Tibial artery (tissue), 4 donors: ENCODE data around the gene CCDC27.
A peak's percentile ranks its signal among the peaks of the same experiment; 100 is the strongest.

Experiments
- DNase-seq, 2 donors: peaks; one replicate each; pipeline ENCODE4 v3.0.0-alpha.2; 2019
- H3K27ac ChIP-seq, 2 donors: fragments of 200-600 bp; sonication (generic) in 1 of 2; 1 replicate in 1 of 2; 2 replicates in 1 of 2; pipeline ENCODE4 v1.5.1; 2018 to 2019; ENCODE audit warnings: mild to moderate bottlenecking in 1 of 2
- H3K27me3 ChIP-seq, 2 donors: fragments of 200-600 bp; sonication (generic) in 1 of 2; one replicate each; pipeline versions ENCODE4 v1.5.1 to v1.6.0; 2016 to 2019
- H3K36me3 ChIP-seq, 3 donors: fragments of 200-600 bp; sonication (generic) in 2 of 3; one replicate each; pipeline ENCODE4 v1.5.1; 2016 to 2019; ENCODE audit warnings: mild to moderate bottlenecking in 2 of 3
- H3K4me1 ChIP-seq, 4 donors: fragments of 200-600 bp; sonication (generic) in 2 of 4; 1 replicate in 3 of 4; 2 replicates in 1 of 4; pipeline ENCODE4 v1.5.1; 2016 to 2019
- H3K4me3 ChIP-seq, 2 donors: fragments of 200-600 bp; sonication (generic) in 1 of 2; 1 replicate in 1 of 2; 2 replicates in 1 of 2; pipeline ENCODE4 v1.5.1; 2018 to 2019; ENCODE audit warnings: mild to moderate bottlenecking in 2 of 2
- H3K9me3 ChIP-seq, 3 donors: fragments of 200-600 bp; sonication (generic) in 1 of 3; one replicate each; pipeline ENCODE4 v1.5.1; 2016 to 2019
- CTCF ChIP-seq, 2 experiments: fragments of 200-600 bp in 1 of 2; fragments of 450-650 bp in 1 of 2; IDR thresholded peaks; one replicate each; pipeline ENCODE4 v1.5.1; 2017 to 2019; ENCODE audit warnings: antibody characterized with exemption in 2 of 2, mild to moderate bottlenecking in 1 of 2, moderate library complexity in 1 of 2
- intact Hi-C: fragments of 100-400 bp; cut with DNase I; formaldehyde crosslinking; loops from one replicate; pipeline ENCODE4 v1.15.0; 2023; ENCODE audit warnings: low total_unique reads

Gene CCDC27

DNA sequence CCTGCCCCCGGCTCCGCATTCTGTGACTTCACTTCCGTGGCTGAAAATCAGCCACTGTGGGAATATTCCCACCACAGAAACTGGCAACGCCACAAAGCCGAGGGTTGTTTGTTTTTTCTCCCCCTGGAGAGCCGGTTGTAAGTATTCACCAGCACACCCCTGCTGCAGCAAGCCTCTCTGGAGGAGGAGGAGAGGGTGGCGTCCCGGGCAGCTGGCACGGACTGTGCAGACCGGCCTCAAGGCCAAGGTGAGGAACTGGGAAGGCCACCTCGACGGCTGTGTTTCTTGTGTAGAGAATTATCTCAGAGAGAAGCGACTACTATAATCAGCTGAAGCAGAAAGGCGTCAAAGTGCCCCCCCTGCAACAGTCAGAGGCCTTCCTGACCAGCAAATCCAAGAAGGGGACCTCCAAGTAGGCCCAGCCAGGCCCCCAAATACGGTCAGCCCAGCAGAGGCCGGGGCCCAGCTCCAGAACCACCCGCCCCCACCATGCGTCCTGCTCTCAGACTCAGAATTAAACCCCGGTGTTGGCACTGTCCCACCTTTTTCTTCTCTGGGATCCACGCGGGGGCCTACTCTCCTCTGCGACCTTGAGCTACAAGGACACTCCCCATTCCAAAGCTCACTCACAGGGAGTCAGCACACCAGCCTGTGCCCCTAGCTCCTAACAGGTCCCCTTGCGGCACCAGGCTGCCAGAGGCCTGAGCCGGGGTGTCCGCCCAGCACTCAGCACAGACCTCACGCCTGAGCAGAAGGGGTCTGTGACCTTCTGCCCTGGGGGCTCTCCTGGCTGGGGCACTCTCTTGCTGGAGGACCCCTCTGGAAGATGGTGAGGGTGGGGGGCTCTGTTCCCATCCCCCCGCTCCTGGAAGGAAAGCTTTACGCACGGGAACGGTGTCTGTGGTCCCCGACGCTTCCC is 19.1 kb downstream of the CCDC27 start:
- Histone ChIP-seq H3K9me3 (no peaks in the 10 kb centered on the region), H3K4me1 (peaks cover 3 to 47% (median 22%) of the 10 kb centered on the region in 4 donors), H3K27me3 (peaks cover 0 to 16% of the 10 kb centered on the region in 2 donors), H3K27ac (no peak overlapping the region), H3K36me3 (no peaks in the 10 kb centered on the region), H3K4me3 (peak overlapping the region; percentile 60 to 65)
- DNase-seq: no peak
- TF ChIP-seq CTCF (IDR thresholded peaks at IDR 0.05): no peak
- intact Hi-C loops: no loop called here

- Histone ChIP-seq H3K4me3 (peak overlapping the region; percentile 60 to 65), H3K36me3 (no peaks in the 10 kb centered on the region), H3K27ac (peak overlapping the region; percentile 82 to 83), H3K4me1 (peaks cover 3 to 47% (median 22%) of the 10 kb centered on the region in 4 donors), H3K27me3 (peaks cover 0 to 13% of the 10 kb centered on the region in 2 donors), H3K9me3 (no peaks in the 10 kb centered on the region)
- DNase-seq: peak; percentile 87 to 93
- intact Hi-C loops: no loop called here
- no peak for TF ChIP-seq CTCF (IDR thresholded peaks at IDR 0.05)
Observed at GRCh38 chr1:3772027-3772714, 19.9 kb downstream of the CCDC27 start.

GRCh38 chr1:3772715-3773571 is 20.7 kb downstream of the CCDC27 start, which contains the start of gene SMIM1:
Gene SMIM1, plus strand, starts transcription at chr1:3772749. Its CDS starts 2,625 bp downstream, at chr1:3775374.
- no peaks in the 10 kb centered on the region for H3K9me3 ChIP-seq
- no peak for DNase-seq
- H3K27me3 ChIP-seq: peaks cover 0 to 8% of the 10 kb centered on the region in 2 donors
- TF ChIP-seq CTCF (IDR thresholded peaks at IDR 0.05): no peak
- intact Hi-C loops: no loop called here
- peaks cover 3 to 47% (median 22%) of the 10 kb centered on the region in 4 donors for H3K4me1 ChIP-seq
- peak within 1 kb of the TSS; percentile 60 to 65 for H3K4me3 ChIP-seq
- H3K27ac ChIP-seq: peak within 1 kb of the TSS; percentile 82 to 83
- H3K36me3 ChIP-seq: no peaks in the 10 kb centered on the region

DNA sequence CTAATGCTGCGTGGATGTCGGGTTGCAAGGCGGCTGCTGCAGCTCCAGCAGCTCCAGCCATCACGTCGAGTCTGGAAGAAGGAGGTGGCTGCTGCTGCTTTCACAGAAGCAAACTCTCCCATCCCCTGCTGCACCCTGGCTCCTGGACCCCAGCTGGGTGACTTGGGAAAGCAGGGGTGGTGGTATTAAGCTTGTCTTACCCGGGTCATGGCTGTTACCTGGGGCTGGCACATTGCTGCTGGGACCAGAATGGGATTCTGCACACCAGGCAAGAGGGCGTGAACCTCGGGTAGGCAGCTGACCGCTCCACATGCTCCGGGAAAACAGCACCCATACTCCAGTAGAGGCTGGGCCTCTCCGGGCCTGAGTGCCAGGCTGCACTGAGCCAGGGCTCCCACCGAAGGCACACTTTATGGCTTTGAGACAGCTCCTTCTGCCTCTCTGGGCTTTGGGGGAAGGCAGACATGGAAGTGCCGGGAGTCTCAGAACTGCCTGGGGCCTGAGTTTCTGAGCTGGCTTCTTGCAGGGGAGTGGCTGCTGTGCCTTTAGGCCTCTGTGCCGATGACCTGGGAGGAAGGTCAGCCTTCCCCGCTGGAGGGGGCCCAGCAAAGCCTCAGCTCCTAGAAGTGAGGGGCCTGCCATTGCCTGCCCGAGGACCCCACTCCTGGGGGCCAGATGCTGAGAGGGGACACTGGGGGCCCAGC is 21.5 kb downstream of the CCDC27 start:
- Histone ChIP-seq H3K27me3 (peaks cover 0 to 5% of the 10 kb centered on the region in 2 donors), H3K9me3 (no peaks in the 10 kb centered on the region), H3K4me3 (no peak overlapping the region), H3K36me3 (peaks cover 0 to 4% (median 1%) of the 10 kb centered on the region in 3 donors), H3K27ac (peak overlapping the region; percentile 82 to 83), H3K4me1 (peaks cover 3 to 47% (median 22%) of the 10 kb centered on the region in 4 donors)
- intact Hi-C loops: no loop called here
- TF ChIP-seq CTCF (IDR thresholded peaks at IDR 0.05): no peak
- DNase-seq: no peak
